Tibial nerve (tissue), 4 donors: Measurements from ENCODE around the gene SELP. TPM values are rescaled to one million over a fixed set of nuclear protein-coding genes. Genes with fewer than 3 reads are reported as not detected.
"Not testable (repeated sequence)": the region's sequence is repeated elsewhere in the genome, so short reads cannot be mapped to it uniquely, and the experiment has no call there.

ENCODE experiments used
- DNase-seq, 2 donors: peaks; one replicate each; pipeline ENCODE4 v3.0.0-alpha.2; 2019; ENCODE audit warnings: low spot score in 2 of 2
- H3K27ac ChIP-seq, 4 donors: fragments of 200-600 bp; sonication (generic) in 3 of 4; one replicate each; pipeline ENCODE4 v1.5.1; 2017 to 2019; ENCODE audit warnings: mild to moderate bottlenecking in 1 of 4
- H3K27me3 ChIP-seq, 2 donors: fragments of 200-600 bp; sonication (generic) in 1 of 2; one replicate each; pipeline versions ENCODE4 v1.5.1 to v1.6.0; 2017 to 2019
- H3K36me3 ChIP-seq, 3 donors: fragments of 200-600 bp; sonication (generic); one replicate each; pipeline ENCODE4 v1.5.1; 2018 to 2019
- H3K4me1 ChIP-seq, 4 donors: fragments of 200-600 bp; sonication (generic) in 3 of 4; one replicate each; pipeline ENCODE4 v1.5.1; 2017 to 2019
- H3K4me3 ChIP-seq, 4 donors: fragments of 200-600 bp; sonication (generic) in 3 of 4; one replicate each; pipeline ENCODE4 v1.5.1; 2017 to 2019; ENCODE audit warnings: mild to moderate bottlenecking in 1 of 4, moderate library complexity in 1 of 4
- H3K9me3 ChIP-seq, 4 donors: fragments of 200-600 bp; sonication (generic) in 3 of 4; one replicate each; pipeline ENCODE4 v1.5.1; 2017 to 2019
- EP300 ChIP-seq, 2 donors: sonication (generic); formaldehyde crosslinking; IDR thresholded peaks; one replicate each; pipeline ENCODE4 v1.6.1; 2017; ENCODE audit warnings: antibody characterized with exemption in 2 of 2, mild to moderate bottlenecking in 1 of 2
- POLR2A ChIP-seq, 2 donors: fragments of 450-650 bp; IDR thresholded peaks; one replicate each; pipeline ENCODE4 v1.6.1; 2017; ENCODE audit warnings: antibody characterized with exemption in 2 of 2, mild to moderate bottlenecking in 2 of 2, moderate library complexity in 2 of 2
- WGBS, 2 donors: methylation state at CpG; one replicate each; pipeline ENCODE4 v1.1.5; 2018; 5-methylcytosine and 5-hydroxymethylcytosine counted together
- total RNA-seq, 4 donors: library from RNA; depleted of rRNA; stranded (reverse); fragments of >200 nt; gene quantifications; one replicate each; pipeline ENCODE4 v1.1.0, GENCODE V29; 2016
- TF ChIP-seq, protein P1 (sequence below), 5 experiments: fragments of 200-600 bp in 3 of 5; fragments of 450-650 bp in 2 of 5; sonication (generic) in 3 of 5; IDR thresholded peaks; one replicate each; pipeline ENCODE4 v1.5.1; 2016 to 2019; ENCODE audit warnings: antibody characterized with exemption in 5 of 5, mild to moderate bottlenecking in 3 of 5, moderate library complexity in 2 of 5

The SELP gene
- total RNA-seq, 4 donors from 2014 or later = 2.3 to 30.3 (median 14.8) TPM

- not testable (repeated sequence) for H3K36me3 ChIP-seq, H3K9me3 ChIP-seq, DNase-seq, H3K27me3 ChIP-seq, H3K4me1 ChIP-seq, H3K4me3 ChIP-seq
- peak overlapping the region in 3 of 4 donors; percentile 46 to 72 (median 72) for H3K27ac ChIP-seq
These were observed 28.9 kb upstream of the SELP start for GRCh38 chr1:169658777-169659176.

- TF ChIP-seq, protein P1, sequence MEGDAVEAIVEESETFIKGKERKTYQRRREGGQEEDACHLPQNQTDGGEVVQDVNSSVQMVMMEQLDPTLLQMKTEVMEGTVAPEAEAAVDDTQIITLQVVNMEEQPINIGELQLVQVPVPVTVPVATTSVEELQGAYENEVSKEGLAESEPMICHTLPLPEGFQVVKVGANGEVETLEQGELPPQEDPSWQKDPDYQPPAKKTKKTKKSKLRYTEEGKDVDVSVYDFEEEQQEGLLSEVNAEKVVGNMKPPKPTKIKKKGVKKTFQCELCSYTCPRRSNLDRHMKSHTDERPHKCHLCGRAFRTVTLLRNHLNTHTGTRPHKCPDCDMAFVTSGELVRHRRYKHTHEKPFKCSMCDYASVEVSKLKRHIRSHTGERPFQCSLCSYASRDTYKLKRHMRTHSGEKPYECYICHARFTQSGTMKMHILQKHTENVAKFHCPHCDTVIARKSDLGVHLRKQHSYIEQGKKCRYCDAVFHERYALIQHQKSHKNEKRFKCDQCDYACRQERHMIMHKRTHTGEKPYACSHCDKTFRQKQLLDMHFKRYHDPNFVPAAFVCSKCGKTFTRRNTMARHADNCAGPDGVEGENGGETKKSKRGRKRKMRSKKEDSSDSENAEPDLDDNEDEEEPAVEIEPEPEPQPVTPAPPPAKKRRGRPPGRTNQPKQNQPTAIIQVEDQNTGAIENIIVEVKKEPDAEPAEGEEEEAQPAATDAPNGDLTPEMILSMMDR (IDR thresholded peaks at IDR 0.05) = no peak
- TF ChIP-seq EP300 (IDR thresholded peaks at IDR 0.05) (no peak), POLR2A (IDR thresholded peaks at IDR 0.05) (no peak)
- Histone ChIP-seq H3K27me3 (no peaks in the 10 kb centered on the region), H3K27ac (peak overlapping the region in 1 of 4 donors; percentile 52), H3K4me1 (peaks cover 0 to 16% (median 2%) of the 10 kb centered on the region in 4 donors), H3K36me3 (no peaks in the 10 kb centered on the region), H3K9me3 (peaks cover 0 to 4% (median 0%) of the 10 kb centered on the region in 4 donors), H3K4me3 (no peak overlapping the region)
- no peak for DNase-seq
- WGBS, 2 donors = 56 to 69% methylated on average over 2 of the region's 2 CpGs
These were observed 23.9 kb upstream of the SELP start for GRCh38 chr1:169653873-169654272.

- H3K4me1 ChIP-seq = peaks cover 0 to 11% (median 2%) of the 10 kb centered on the region in 4 donors
- 68 to 81% methylated on average over 2 of the region's 2 CpGs for WGBS, 2 donors
- TF ChIP-seq POLR2A (IDR thresholded peaks at IDR 0.05) = no peak
- TF ChIP-seq, protein P1 (IDR thresholded peaks at IDR 0.05) = no peak
- TF ChIP-seq EP300 (IDR thresholded peaks at IDR 0.05) = no peak
- H3K36me3 ChIP-seq = no peaks in the 10 kb centered on the region
- no peaks in the 10 kb centered on the region for H3K9me3 ChIP-seq
- DNase-seq = no peak
- H3K27me3 ChIP-seq = no peaks in the 10 kb centered on the region
- H3K27ac ChIP-seq = no peak overlapping the region
- H3K4me3 ChIP-seq = no peak overlapping the region
These were observed 21.1 kb upstream of the SELP start for GRCh38 chr1:169651035-169651434.

- no peak overlapping the region for H3K27ac ChIP-seq
- TF ChIP-seq POLR2A (IDR thresholded peaks at IDR 0.05) = no peak
- TF ChIP-seq EP300 (IDR thresholded peaks at IDR 0.05) = no peak
- TF ChIP-seq, protein P1 (IDR thresholded peaks at IDR 0.05) = no peak
- no peak for DNase-seq
- H3K4me3 ChIP-seq = no peak overlapping the region
- H3K9me3 ChIP-seq = no peaks in the 10 kb centered on the region
- H3K4me1 ChIP-seq = peaks cover 0 to 10% (median 0%) of the 10 kb centered on the region in 4 donors
- no peaks in the 10 kb centered on the region for H3K36me3 ChIP-seq
- 17 to 32% methylated on average over 4 of the region's 4 CpGs for WGBS, 2 donors
- no peaks in the 10 kb centered on the region for H3K27me3 ChIP-seq
These were observed 20.6 kb upstream of the SELP start for GRCh38 chr1:169650551-169650950.

GRCh38 chr1:169648709-169649108 is 18.8 kb upstream of the SELP start:
- Histone ChIP-seq H3K9me3 (no peaks in the 10 kb centered on the region), H3K27me3 (no peaks in the 10 kb centered on the region), H3K4me3 (no peak overlapping the region), H3K4me1 (peaks cover 0 to 10% (median 0%) of the 10 kb centered on the region in 4 donors), H3K36me3 (no peaks in the 10 kb centered on the region), H3K27ac (no peak overlapping the region)
- no peak for DNase-seq
- WGBS, 2 donors = 71 to 78% methylated on average over 1 of the region's 1 CpG
- no peak for TF ChIP-seq POLR2A (IDR thresholded peaks at IDR 0.05)
- TF ChIP-seq EP300 (IDR thresholded peaks at IDR 0.05) = no peak
- TF ChIP-seq, protein P1 (IDR thresholded peaks at IDR 0.05) = no peak

GRCh38 chr1:169648187-169648586 is 18.3 kb upstream of the SELP start:
- no peak for DNase-seq
- no peak overlapping the region for H3K4me3 ChIP-seq
- TF ChIP-seq EP300 (IDR thresholded peaks at IDR 0.05) (no peak), POLR2A (IDR thresholded peaks at IDR 0.05) (no peak)
- TF ChIP-seq, protein P1 (IDR thresholded peaks at IDR 0.05) = no peak
- 79 to 89% methylated on average over 2 of the region's 2 CpGs for WGBS, 2 donors
- no peaks in the 10 kb centered on the region for H3K36me3 ChIP-seq
- peaks cover 0 to 10% (median 0%) of the 10 kb centered on the region in 4 donors for H3K4me1 ChIP-seq
- H3K27me3 ChIP-seq = no peaks in the 10 kb centered on the region
- no peaks in the 10 kb centered on the region for H3K9me3 ChIP-seq
- H3K27ac ChIP-seq = no peak overlapping the region
